ENCODE data around the gene BARHL1. TPM values are rescaled to one million over a fixed set of nuclear protein-coding genes. Genes with fewer than 3 reads are reported as not detected.

The BARHL1 gene
- polyA plus RNA-seq, 1 donor (not counting 4 experiments of a cell fraction or from before 2014, with no cell fraction given): not detected

DNA sequence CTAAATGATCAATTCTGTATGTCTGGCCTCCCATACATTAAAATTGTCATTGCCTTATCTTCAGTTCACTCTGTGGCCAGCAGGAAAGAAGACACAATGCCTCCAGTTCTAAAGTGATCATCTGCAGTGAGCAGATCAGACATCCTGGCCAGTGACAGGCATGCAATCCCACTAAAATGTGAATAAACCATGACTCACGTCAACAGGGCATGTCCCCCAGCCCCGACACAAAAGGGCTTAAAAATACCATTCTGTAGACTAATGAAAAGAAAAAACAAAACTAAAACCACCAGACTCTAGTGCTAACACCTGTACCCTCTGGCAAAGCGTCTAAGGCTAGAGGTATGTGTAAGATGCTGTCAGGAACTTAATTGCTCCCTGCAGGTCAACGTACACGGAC lies 48.9 kb downstream of the BARHL1 start:
- Histone ChIP-seq H3K9ac (ENCODE audit: control insufficient read depth, extremely low read depth, insufficient read depth, low read length) (peak overlapping the region; percentile 28), H3K9me1 (ENCODE audit: control insufficient read depth, extremely low read depth, insufficient read depth, low read length) (peaks cover 3% of the 10 kb centered on the region), H4K20me1 (ENCODE audit: control insufficient read depth, extremely low read depth, insufficient read depth, low read length) (no peaks in the 10 kb centered on the region), H2AFZ (ENCODE audit: control insufficient read depth, low read length) (no peak overlapping the region), H3K4me1 (ENCODE audit: control insufficient read depth, extremely low read depth, insufficient read depth, low read length) (peaks cover 30% of the 10 kb centered on the region), H3K79me2 (ENCODE audit: control insufficient read depth, insufficient read depth, low read length) (no peaks in the 10 kb centered on the region), H3K9me3 (ENCODE audit: control insufficient read depth, low read depth, low read length) (no peaks in the 10 kb centered on the region), H3K36me3 (ENCODE audit: control insufficient read depth in 2 of 2, extremely low read depth in 1 of 2, insufficient read depth in 2 of 2, low read length in 2 of 2) (peaks cover 24 to 25% of the 10 kb centered on the region in 2 experiments), H3K4me3 (ENCODE audit: control insufficient read depth in 2 of 3, extremely low read depth in 1 of 3, insufficient read depth in 2 of 3, low read depth in 1 of 3, low read length in 3 of 3) (peak overlapping the region in 2 of 3 experiments; percentile 8 to 20), H3K27ac (ENCODE audit: control insufficient read depth, insufficient read depth, low read length) (peak overlapping the region; percentile 81), H3K27me3 (ENCODE audit: control insufficient read depth, extremely low read depth, insufficient read depth, low read length) (no peaks in the 10 kb centered on the region), H3K4me2 (ENCODE audit: control insufficient read depth, extremely low read depth, insufficient read depth, low read depth, low read length) (peak overlapping the region; percentile 74)
- dilution Hi-C loops (cut with MboI; ENCODE audit: extremely low pct_ligation_motif_present, low sequenced_read_pairs): no loop called here
- peak; percentile 83 for DNase-seq (ENCODE audit: low read depth, low spot score)
- no peak for TF ChIP-seq EZH2 (IDR thresholded peaks at IDR 0.05; ENCODE audit: low read length)
- TF ChIP-seq, protein P1, sequence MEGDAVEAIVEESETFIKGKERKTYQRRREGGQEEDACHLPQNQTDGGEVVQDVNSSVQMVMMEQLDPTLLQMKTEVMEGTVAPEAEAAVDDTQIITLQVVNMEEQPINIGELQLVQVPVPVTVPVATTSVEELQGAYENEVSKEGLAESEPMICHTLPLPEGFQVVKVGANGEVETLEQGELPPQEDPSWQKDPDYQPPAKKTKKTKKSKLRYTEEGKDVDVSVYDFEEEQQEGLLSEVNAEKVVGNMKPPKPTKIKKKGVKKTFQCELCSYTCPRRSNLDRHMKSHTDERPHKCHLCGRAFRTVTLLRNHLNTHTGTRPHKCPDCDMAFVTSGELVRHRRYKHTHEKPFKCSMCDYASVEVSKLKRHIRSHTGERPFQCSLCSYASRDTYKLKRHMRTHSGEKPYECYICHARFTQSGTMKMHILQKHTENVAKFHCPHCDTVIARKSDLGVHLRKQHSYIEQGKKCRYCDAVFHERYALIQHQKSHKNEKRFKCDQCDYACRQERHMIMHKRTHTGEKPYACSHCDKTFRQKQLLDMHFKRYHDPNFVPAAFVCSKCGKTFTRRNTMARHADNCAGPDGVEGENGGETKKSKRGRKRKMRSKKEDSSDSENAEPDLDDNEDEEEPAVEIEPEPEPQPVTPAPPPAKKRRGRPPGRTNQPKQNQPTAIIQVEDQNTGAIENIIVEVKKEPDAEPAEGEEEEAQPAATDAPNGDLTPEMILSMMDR (optimal IDR thresholded peaks at IDR 0.05 in 1 of 3, IDR thresholded peaks at IDR 0.05 in 1 of 3, conservative IDR thresholded peaks at IDR 0.05 in 1 of 3; ENCODE audit: extremely low read depth in 1 of 3, insufficient read depth in 2 of 3, low read length in 3 of 3): peak in 1 of 3 experiments; percentile 26
- FAIRE-seq: no peak

DNA sequence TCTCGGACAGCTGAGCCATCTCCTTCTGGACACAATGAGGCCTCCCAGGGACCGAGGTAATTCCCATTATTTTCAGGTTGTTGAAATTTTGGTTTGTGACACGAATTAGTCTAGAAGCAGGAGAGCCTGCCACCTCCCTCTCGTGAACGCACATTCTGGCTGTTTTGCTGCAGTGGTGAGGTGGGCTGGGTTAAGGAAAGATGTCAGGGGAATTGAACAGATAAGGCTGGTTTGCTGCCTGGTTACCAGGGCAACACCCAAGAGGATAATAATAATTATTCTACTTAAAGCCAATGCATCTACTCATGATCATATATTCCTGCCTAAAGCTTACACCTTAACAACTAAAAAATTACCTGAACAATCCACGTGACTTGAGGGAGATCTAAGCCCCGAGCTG lies 49.3 kb downstream of the BARHL1 start:
- Histone ChIP-seq H3K27ac (ENCODE audit: control insufficient read depth, insufficient read depth, low read length) (peak overlapping the region; percentile 81), H3K27me3 (ENCODE audit: control insufficient read depth, extremely low read depth, insufficient read depth, low read length) (no peaks in the 10 kb centered on the region), H3K9ac (ENCODE audit: control insufficient read depth, extremely low read depth, insufficient read depth, low read length) (peak overlapping the region; percentile 11), H3K9me3 (ENCODE audit: control insufficient read depth, low read depth, low read length) (no peaks in the 10 kb centered on the region), H3K4me3 (ENCODE audit: control insufficient read depth in 2 of 3, extremely low read depth in 1 of 3, insufficient read depth in 2 of 3, low read depth in 1 of 3, low read length in 3 of 3) (peak overlapping the region in 1 of 3 experiments; percentile 0), H3K36me3 (ENCODE audit: control insufficient read depth in 2 of 2, extremely low read depth in 1 of 2, insufficient read depth in 2 of 2, low read length in 2 of 2) (peaks cover 22 to 29% of the 10 kb centered on the region in 2 experiments), H2AFZ (ENCODE audit: control insufficient read depth, low read length) (no peak overlapping the region), H3K4me1 (ENCODE audit: control insufficient read depth, extremely low read depth, insufficient read depth, low read length) (peaks cover 30% of the 10 kb centered on the region), H3K9me1 (ENCODE audit: control insufficient read depth, extremely low read depth, insufficient read depth, low read length) (peaks cover 3% of the 10 kb centered on the region), H3K4me2 (ENCODE audit: control insufficient read depth, extremely low read depth, insufficient read depth, low read depth, low read length) (peak overlapping the region; percentile 74), H3K79me2 (ENCODE audit: control insufficient read depth, insufficient read depth, low read length) (no peaks in the 10 kb centered on the region), H4K20me1 (ENCODE audit: control insufficient read depth, extremely low read depth, insufficient read depth, low read length) (no peaks in the 10 kb centered on the region)
- no peak for FAIRE-seq
- TF ChIP-seq, protein P1 (optimal IDR thresholded peaks at IDR 0.05 in 1 of 3, IDR thresholded peaks at IDR 0.05 in 1 of 3, conservative IDR thresholded peaks at IDR 0.05 in 1 of 3; ENCODE audit: extremely low read depth in 1 of 3, insufficient read depth in 2 of 3, low read length in 3 of 3): no peak
- DNase-seq (ENCODE audit: low read depth, low spot score): no peak
- dilution Hi-C loops (cut with MboI; ENCODE audit: extremely low pct_ligation_motif_present, low sequenced_read_pairs): no loop called here
